WERI-Rb-1 (cell line): Measurements from ENCODE around the gene CHST11.

Experiments used
- DNase-seq: peaks from one replicate; pipeline ENCODE4 v3.0.0-alpha.2; 2020
- H3K27ac ChIP-seq: fragments of 250-450 bp; sonication (Bioruptor Pico); 2 replicates; pipeline ENCODE4 v1.5.1; 2020; ENCODE audit warnings: mild to moderate bottlenecking, moderate library complexity
- H3K27me3 ChIP-seq: fragments of 250-450 bp; sonication (Bioruptor Pico); 2 replicates; pipeline ENCODE4 v1.5.1; 2021; ENCODE audit warnings: mild to moderate bottlenecking, low read depth, moderate library complexity; ENCODE audit not compliant: insufficient read depth, severe bottlenecking
- H3K36me3 ChIP-seq: fragments of 250-450 bp; sonication (Bioruptor Pico); 2 replicates; pipeline ENCODE4 v1.5.1; 2020; ENCODE audit warnings: mild to moderate bottlenecking, moderate library complexity
- H3K4me3 ChIP-seq: 2 replicates; pipeline ENCODE4 v1.5.1; 2011; ENCODE audit warnings: low read depth, mild to moderate bottlenecking, control low read depth, low read length
- H3K9me3 ChIP-seq: fragments of 250-450 bp; sonication (Bioruptor Pico); 2 replicates; pipeline ENCODE4 v1.5.1; 2021; ENCODE audit warnings: mild to moderate bottlenecking, moderate library complexity; ENCODE audit not compliant: severe bottlenecking
- TF ChIP-seq, protein P1 (sequence below): IDR thresholded peaks from 2 replicates; pipeline ENCODE4 v1.5.1; 2011; ENCODE audit warnings: low read depth, mild to moderate bottlenecking, control low read depth, inconsistent platforms, low read length

The CHST11 gene

DNA sequence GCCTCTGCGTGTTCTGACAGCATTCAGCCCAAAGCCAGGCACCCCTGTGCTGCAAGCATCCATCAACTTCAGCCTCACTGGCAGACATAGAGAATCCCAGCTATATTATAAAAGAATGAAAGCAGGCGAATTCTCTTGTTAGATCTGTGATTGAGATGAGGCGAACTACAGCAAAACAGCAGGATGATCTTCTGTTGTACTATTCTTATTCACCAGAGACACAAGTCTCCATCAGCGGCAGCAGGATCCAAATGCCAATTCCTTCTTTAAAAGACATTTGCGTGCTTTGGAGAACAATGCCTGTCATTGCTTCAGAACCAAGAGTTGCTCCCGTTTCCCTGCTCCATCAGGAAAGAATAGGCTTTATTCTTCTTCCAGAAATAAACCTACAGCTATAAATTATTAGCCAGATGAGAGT, 312.4 kb downstream of the CHST11 start:
- TF ChIP-seq, protein P1, sequence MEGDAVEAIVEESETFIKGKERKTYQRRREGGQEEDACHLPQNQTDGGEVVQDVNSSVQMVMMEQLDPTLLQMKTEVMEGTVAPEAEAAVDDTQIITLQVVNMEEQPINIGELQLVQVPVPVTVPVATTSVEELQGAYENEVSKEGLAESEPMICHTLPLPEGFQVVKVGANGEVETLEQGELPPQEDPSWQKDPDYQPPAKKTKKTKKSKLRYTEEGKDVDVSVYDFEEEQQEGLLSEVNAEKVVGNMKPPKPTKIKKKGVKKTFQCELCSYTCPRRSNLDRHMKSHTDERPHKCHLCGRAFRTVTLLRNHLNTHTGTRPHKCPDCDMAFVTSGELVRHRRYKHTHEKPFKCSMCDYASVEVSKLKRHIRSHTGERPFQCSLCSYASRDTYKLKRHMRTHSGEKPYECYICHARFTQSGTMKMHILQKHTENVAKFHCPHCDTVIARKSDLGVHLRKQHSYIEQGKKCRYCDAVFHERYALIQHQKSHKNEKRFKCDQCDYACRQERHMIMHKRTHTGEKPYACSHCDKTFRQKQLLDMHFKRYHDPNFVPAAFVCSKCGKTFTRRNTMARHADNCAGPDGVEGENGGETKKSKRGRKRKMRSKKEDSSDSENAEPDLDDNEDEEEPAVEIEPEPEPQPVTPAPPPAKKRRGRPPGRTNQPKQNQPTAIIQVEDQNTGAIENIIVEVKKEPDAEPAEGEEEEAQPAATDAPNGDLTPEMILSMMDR, result no peak
- no peak overlapping the region for H3K27ac ChIP-seq
- H3K36me3 ChIP-seq, result no peaks in the 10 kb centered on the region
- H3K9me3 ChIP-seq, result peaks cover 7% of the 10 kb centered on the region
- H3K4me3 ChIP-seq, result no peak overlapping the region
- no peaks in the 10 kb centered on the region for H3K27me3 ChIP-seq
- no peak for DNase-seq

DNA sequence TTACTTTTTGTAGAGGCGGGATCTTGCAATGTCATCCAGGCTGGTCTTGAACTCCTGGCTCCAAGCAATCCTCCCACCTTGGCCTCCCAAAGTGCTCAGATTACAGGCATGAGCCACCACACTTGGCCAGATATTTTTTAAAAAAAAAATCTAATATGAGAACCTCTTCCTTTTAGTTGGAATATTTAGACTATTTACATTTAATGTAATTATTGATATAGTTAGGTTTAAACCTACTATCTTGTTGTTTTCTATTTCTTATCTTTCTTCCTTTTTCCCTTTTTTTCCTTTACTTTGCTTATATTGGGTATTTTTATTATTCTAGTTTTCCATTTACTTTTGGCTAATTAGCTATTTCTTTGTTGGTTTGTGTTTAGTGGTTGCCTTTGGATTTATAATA, 315.6 kb downstream of the CHST11 start:
- Histone ChIP-seq H3K36me3 (no peaks in the 10 kb centered on the region), H3K27me3 (no peaks in the 10 kb centered on the region), H3K4me3 (no peak overlapping the region), H3K27ac (no peak overlapping the region), H3K9me3 (peaks cover 7% of the 10 kb centered on the region)
- TF ChIP-seq, protein P1, result no peak
- DNase-seq, result no peak

DNA sequence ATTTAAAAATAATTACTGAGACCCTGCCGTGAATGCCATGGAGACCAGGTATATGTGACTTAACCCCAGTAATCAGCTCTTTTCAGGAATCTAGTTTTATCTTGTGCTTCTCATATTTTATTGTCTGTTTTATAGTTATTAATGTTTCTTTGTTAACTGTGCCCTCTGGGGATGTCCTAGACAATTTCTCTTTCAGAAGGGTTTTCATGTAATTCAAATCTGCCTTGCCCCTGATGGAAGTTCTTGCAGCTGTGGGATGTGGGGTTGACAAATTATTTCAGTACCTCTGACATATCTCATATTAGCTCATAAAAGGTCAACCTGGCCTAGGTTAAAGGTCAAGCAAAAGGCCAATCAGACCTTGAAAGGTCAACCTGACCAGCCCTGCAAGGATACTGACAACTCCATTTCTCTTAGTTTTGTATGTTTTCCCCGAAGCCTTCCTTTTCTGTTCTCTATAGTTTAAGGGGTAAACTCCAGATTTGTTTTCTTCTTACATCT, 319.0 kb downstream of the CHST11 start:
- H3K9me3 ChIP-seq, result peaks cover 9% of the 10 kb centered on the region
- H3K27me3 ChIP-seq, result no peaks in the 10 kb centered on the region
- H3K27ac ChIP-seq, result no peak overlapping the region
- TF ChIP-seq, protein P1, result no peak
- H3K4me3 ChIP-seq, result no peak overlapping the region
- DNase-seq, result no peak
- H3K36me3 ChIP-seq, result no peaks in the 10 kb centered on the region

DNA sequence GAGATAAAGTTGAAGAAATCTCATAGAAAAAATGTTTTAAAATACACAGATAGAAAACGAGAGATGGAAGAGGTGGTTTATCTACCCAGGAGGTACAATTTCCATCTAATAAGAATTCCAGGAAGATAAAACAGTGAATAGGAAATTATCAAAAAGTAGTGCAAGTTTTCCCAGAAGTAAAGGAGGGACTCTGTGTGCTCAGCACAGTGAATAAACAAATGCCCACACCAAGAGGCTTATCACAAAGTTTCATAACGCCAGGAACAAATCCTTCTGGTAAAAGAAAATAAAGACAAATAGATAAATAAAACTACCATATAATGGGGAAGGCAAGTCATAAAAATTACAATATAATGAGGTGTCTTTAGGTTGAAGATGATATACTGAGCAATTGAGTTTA, 322.4 kb downstream of the CHST11 start:
- H3K27me3 ChIP-seq, result no peaks in the 10 kb centered on the region
- H3K36me3 ChIP-seq, result no peaks in the 10 kb centered on the region
- no peak overlapping the region for H3K4me3 ChIP-seq
- no peak for DNase-seq
- no peak overlapping the region for H3K27ac ChIP-seq
- H3K9me3 ChIP-seq, result peaks cover 3% of the 10 kb centered on the region
- TF ChIP-seq, protein P1, result no peak

DNA sequence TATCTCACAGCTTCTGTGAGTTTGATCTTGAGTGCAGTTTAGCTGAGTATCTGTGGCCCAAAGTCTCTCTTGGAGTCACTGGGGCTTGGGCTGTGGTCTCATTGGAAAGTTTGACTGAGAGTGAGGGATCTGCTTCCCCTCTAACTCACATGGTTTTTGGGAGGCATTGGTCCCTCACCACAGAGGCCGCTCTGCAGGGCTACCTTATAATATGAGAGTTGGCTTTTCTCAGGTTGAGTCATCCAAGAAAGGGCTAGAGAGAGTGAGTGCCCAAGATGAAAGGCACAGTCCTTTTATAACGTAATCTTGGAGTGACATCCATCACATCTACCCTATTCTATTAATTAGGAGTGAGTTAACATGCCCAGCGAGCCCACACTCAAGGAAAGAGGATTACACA, 325.5 kb downstream of the CHST11 start:
- no peak for DNase-seq
- H3K9me3 ChIP-seq, result peaks cover 2% of the 10 kb centered on the region
- H3K36me3 ChIP-seq, result no peaks in the 10 kb centered on the region
- TF ChIP-seq, protein P1, result no peak
- no peak overlapping the region for H3K27ac ChIP-seq
- no peaks in the 10 kb centered on the region for H3K27me3 ChIP-seq
- H3K4me3 ChIP-seq, result no peak overlapping the region

DNA sequence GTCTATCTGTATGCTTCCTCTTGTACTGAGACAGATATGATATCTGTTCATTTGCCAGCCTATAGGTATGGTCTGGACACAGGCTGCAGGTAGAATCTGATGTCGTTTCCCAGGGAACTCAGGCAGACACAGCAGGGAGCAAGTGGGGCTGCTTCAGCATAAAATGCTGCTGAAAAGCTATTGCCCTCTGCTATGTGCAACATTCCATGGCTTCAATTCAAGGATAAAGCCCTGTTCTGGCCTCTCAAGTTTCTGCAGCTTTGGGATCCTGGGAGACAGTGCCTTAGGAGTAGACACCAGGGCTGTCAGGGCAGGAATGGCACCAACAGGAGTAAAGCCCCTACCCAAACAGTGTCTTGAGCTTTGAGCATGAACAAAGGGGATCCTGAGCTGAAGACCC, 327.8 kb downstream of the CHST11 start:
- H3K9me3 ChIP-seq, result peaks cover 2% of the 10 kb centered on the region
- no peak for DNase-seq

More for the DNA sequence above, 327.8 kb downstream of the CHST11 start:
- Histone ChIP-seq H3K36me3 (no peaks in the 10 kb centered on the region), H3K27me3 (no peaks in the 10 kb centered on the region), H3K27ac (no peak overlapping the region), H3K4me3 (no peak overlapping the region)
- TF ChIP-seq, protein P1, result no peak
